K562 (cell line): ENCODE data around the gene ATP6V0D1. TPM values are rescaled to one million over a fixed set of nuclear protein-coding genes. Genes with fewer than 3 reads are reported as not detected.

Source experiments
- CREB3 ChIP-seq: fragments of 450-650 bp; conservative IDR thresholded peaks from 2 replicates; pipeline ENCODE4 v1.6.1; 2016; ENCODE audit warnings: missing genetic modification characterization, low read depth, mild to moderate bottlenecking, missing compliant biosample characterization, moderate library complexity
- CREB3L1 ChIP-seq: fragments of 450-650 bp; IDR thresholded peaks from 2 replicates; pipeline ENCODE4 v1.6.1; 2014; ENCODE audit warnings: low read depth, mild to moderate bottlenecking, moderate library complexity, borderline replicate concordance
- CSDE1 ChIP-seq, 2 experiments: fragments of 450-650 bp; IDR thresholded peaks; 2 replicates each; pipeline ENCODE4 v1.6.1; 2016; ENCODE audit warnings: mild to moderate bottlenecking in 1 of 2
- DIDO1 ChIP-seq: fragments of 450-650 bp; IDR thresholded peaks from 2 replicates; pipeline ENCODE4 v1.6.1; 2016; ENCODE audit warnings: low read depth, missing biosample characterization, missing genetic modification characterization
- E2F1 ChIP-seq: sonication (generic); formaldehyde crosslinking; IDR thresholded peaks from 2 replicates; pipeline ENCODE4 v1.8.1; 2023; ENCODE audit warnings: mild to moderate bottlenecking, missing genetic modification reagents, moderate library complexity
- E2F4 ChIP-seq: sonication (generic); formaldehyde crosslinking; IDR thresholded peaks from 2 replicates; pipeline ENCODE4 v1.8.0; 2022; ENCODE audit warnings: mild to moderate bottlenecking, low read depth, missing genetic modification reagents
- EGR1 ChIP-seq: fragments of 450-650 bp; conservative IDR thresholded peaks from 2 replicates; pipeline ENCODE4 v1.6.1; 2017; ENCODE audit warnings: mild to moderate bottlenecking
- FOXM1 ChIP-seq, 2 experiments: fragments of 450-650 bp in 1 of 2; sonication (generic) in 1 of 2; formaldehyde crosslinking in 1 of 2; IDR thresholded peaks; 2 replicates each; pipeline versions ENCODE4 v1.6.1 to v1.9.0; 2017 to 2022; ENCODE audit warnings: low read depth in 2 of 2, mild to moderate bottlenecking in 2 of 2, missing genetic modification reagents in 1 of 2, moderate library complexity in 1 of 2
- HEY1 ChIP-seq: fragments of 250-450 bp; sonication (Bioruptor Pico); IDR thresholded peaks from 2 replicates; pipeline ENCODE4 v1.5.0; 2020; ENCODE audit warnings: mild to moderate bottlenecking, moderate library complexity, borderline replicate concordance
- NR2C1 ChIP-seq, 2 experiments: fragments of 450-650 bp; IDR thresholded peaks; 2 replicates each; pipeline ENCODE4 v1.6.1; 2017; ENCODE audit warnings: mild to moderate bottlenecking in 2 of 2, antibody characterized with exemption in 1 of 2, inconsistent platforms in 1 of 2, missing compliant biosample characterization in 1 of 2, missing genetic modification characterization in 1 of 2
- PHF20 ChIP-seq: fragments of 450-650 bp; IDR thresholded peaks from 2 replicates; pipeline ENCODE4 v1.6.1; 2018; ENCODE audit not compliant: partially characterized antibody
- PTRF ChIP-seq: fragments of 450-650 bp; IDR thresholded peaks from 2 replicates; pipeline ENCODE4 v1.6.1; 2016; ENCODE audit warnings: mild to moderate bottlenecking, missing genetic modification characterization, missing compliant biosample characterization
- RBM14 ChIP-seq: fragments of 200-400 bp; formaldehyde crosslinking; IDR thresholded peaks from 2 replicates; pipeline ENCODE4 v1.6.1; 2018; ENCODE audit warnings: low read depth, mild to moderate bottlenecking, low read length, moderate library complexity, borderline replicate concordance; ENCODE audit not compliant: insufficient read depth
- RNF2 ChIP-seq: sonication (generic); IDR thresholded peaks from 2 replicates; pipeline ENCODE4 v1.6.1; 2016
- SNIP1 ChIP-seq: fragments of 450-650 bp; IDR thresholded peaks from 2 replicates; pipeline ENCODE4 v1.7.1; 2017; ENCODE audit warnings: low read depth, mild to moderate bottlenecking
- WHSC1 ChIP-seq: IDR thresholded peaks from one replicate; pipeline ENCODE4 v1.6.1; 2012; ENCODE audit warnings: low read length, control low read depth, inconsistent platforms
- ZBTB17 ChIP-seq: fragments of 450-650 bp; formaldehyde crosslinking; IDR thresholded peaks from 2 replicates; pipeline ENCODE4 v1.4.0; 2020; ENCODE audit warnings: mild to moderate bottlenecking
- ZNF140 ChIP-seq: fragments of 250-450 bp; sonication (Bioruptor Pico); IDR thresholded peaks from 2 replicates; pipeline ENCODE4 v1.8.0; 2021; ENCODE audit warnings: moderate library complexity, mild to moderate bottlenecking, inconsistent platforms
- ZNF232 ChIP-seq: sonication (generic); formaldehyde crosslinking; IDR thresholded peaks from 2 replicates; pipeline ENCODE4 v1.8.0; 2022; ENCODE audit warnings: mild to moderate bottlenecking, missing genetic modification reagents
- ZNF699 ChIP-seq: fragments of 250-450 bp; sonication (Bioruptor Pico); IDR thresholded peaks from 2 replicates; pipeline ENCODE4 v1.8.0; 2021; ENCODE audit warnings: mild to moderate bottlenecking, moderate library complexity; ENCODE audit not compliant: insufficient replicate concordance
- ZNF764 ChIP-seq: fragments of 250-450 bp; sonication (Bioruptor Pico); IDR thresholded peaks from 2 replicates; pipeline ENCODE4 v1.4.0; 2020; ENCODE audit warnings: low read depth, mild to moderate bottlenecking, moderate library complexity
- polyA plus RNA-seq, 8 experiments: library from polyadenylated mRNA; depleted of rRNA in 4 of 8; stranded (reverse) in 5 of 8; unstranded in 3 of 8; fragments of >200 nt; fragmentation: Nextera tagmentation in 2 of 8; fragmentation: Illumina TruSeq in 1 of 8; extraction: Ambion mirVana in 2 of 8; extraction: Trizol in 1 of 8; gene quantifications; 2 replicates each; pipeline versions ENCODE4 v1.2.1 to v1.2.3, GENCODE V29; 2011 to 2014; ENCODE audit warnings: inconsistent platforms in 1 of 8, missing spikeins in 1 of 8
- total RNA-seq, 7 experiments: library from RNA; depleted of rRNA in 6 of 7; stranded (reverse); fragments of >200 nt in 6 of 7; fragmentation: Illumina TruSeq in 2 of 7; extraction: Trizol in 2 of 7; gene quantifications; 2 replicates each; pipeline versions ENCODE4 v1.2.1 to v1.2.3, GENCODE V29; 2011 to 2021; ENCODE audit warnings: low replicate concordance in 1 of 7

ATP6V0D1 gene
- total and polyA plus RNA-seq, 9 of the 15 experiments (the other 6 are each of a cell fraction or from before 2014, with no cell fraction given): 23.2 to 69.7 (median 45.6) TPM

GRCh38 chr16:67504031-67505021 is 23.4 kb upstream of the ATP6V0D1 start (continued):
- TF ChIP-seq CREB3 (tag) (0 out of 2 replicates have a peak, but pooled peaks have one; percentile 38), NR2C1 (IDR thresholded peaks at IDR 0.05) (peak; percentile 32), NR2C1 (tag; IDR thresholded peaks at IDR 0.05) (peak; percentile 70), RNF2 (no peak), EGR1 (no peak), WHSC1 (no peak), SNIP1 (no peak), FOXM1 (IDR thresholded peaks at IDR 0.05; ENCODE audit: low read depth) (0 out of 2 replicates have a peak, but pooled peaks have one; percentile 8), FOXM1 (CRISPR knock-in tag; IDR thresholded peaks at IDR 0.05; ENCODE audit: low read depth) (no peak), RBM14 (no peak), ZNF764 (CRISPR knock-in tag) (no peak), DIDO1 (tag) (no peak), HEY1 (CRISPR knock-in tag) (no peak), ZBTB17 (CRISPR knock-in tag) (no peak), PTRF (tag) (no peak), ZNF699 (CRISPR knock-in tag) (no peak), CSDE1 (IDR thresholded peaks at IDR 0.05) (no peak), CREB3L1 (0 out of 2 replicates have a peak, but pooled peaks have one; percentile 25), E2F4 (no peak), ZNF140 (no peak), E2F1 (no peak), ZNF232 (CRISPR knock-in tag) (no peak), PHF20 (no peak)
